Ureter (tissue), 1 donor: Measurements from ENCODE around the gene CFI. TPM values are rescaled to one million over a fixed set of nuclear protein-coding genes. Genes with fewer than 3 reads are reported as not detected.

ENCODE experiments used
- DNase-seq: peaks from one replicate; pipeline ENCODE4 v3.0.0-alpha.2; 2020; ENCODE audit warnings: low spot score
- total RNA-seq: library from RNA; stranded (reverse); gene quantifications from one replicate; pipeline ENCODE4 v1.2.4, GENCODE V29; 2023
- donor health status: DM: yes; HTN: yes; CAD: no.

The CFI gene
- total RNA-seq, 1 donor from 2014 or later: 21.3 TPM

GRCh38 chr4:109730619-109731545 is 70.9 kb downstream of the CFI start:
- DNase-seq: no peak

DNA sequence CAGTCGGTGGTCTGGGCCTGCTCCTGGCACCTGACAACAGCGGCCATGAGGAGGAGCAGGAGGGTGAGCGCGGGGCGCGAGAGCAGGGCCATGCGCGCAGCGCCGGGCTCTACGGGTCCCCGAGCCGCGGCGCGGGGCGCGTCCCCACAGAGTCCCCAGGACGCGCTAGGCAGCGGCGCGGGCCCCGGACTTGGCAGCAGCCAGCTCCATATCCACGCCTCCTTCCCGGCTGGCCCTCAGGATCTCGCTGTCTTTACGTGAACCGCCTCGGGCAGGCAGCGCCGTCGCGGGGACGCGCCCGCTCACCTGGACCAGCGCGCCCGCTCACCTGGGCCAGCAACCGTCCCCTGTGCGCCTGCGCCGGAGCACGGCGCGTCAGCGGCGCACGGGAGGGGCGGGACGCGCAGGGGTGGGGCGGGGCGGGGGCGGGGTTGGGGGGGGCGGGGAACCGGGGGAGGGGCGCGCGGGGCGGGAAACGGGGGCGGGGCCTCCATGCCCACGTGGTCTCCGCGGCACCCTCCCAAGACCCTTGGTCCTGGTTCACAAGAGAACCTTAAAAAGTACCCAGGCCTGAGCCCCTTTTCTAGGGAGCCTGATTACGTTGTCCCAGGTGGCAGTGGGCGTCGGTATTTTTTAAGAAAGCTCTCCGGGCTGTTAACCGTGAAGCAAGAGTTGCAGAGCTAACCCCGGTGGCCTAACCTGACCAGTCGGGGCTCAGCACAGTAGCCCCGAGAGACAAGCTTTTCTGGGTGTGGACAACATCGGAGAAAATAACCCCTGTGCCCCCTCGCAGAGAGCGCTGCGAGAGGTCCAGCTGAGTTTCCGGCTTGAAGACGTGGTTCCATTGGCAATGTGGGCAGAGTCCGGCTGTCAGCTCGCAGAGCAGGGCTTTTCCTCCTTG is 71.8 kb downstream of the CFI start, which contains the start of gene PLA2G12A:
Gene PLA2G12A (minus strand): TSS at position 353 of the 901 bp plus-strand sequence. CDS start 261 bp downstream, at position 92.
- peak; percentile 83 for DNase-seq

- DNase-seq: peak; percentile 43
Measured at GRCh38 chr4:109729117-109729717, 72.6 kb downstream of the CFI start.

DNA sequence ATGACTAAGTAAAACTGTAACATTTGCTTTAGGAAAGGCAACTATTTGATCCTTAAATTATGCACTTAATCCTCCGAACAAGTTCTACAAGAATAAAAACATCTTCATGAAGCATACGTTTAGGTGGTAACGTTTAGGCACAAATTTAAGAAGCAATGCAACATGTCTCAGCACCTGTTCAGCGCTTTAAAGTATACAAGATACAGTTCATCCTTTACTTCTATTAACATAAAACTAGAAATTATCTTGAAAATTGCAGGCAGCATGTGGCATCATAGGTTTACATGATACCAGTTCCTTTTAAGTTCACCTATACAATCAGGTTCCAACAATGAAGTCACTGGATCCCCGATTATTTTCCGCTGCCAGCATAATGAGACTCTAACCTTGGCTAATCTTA is 73.4 kb downstream of the CFI start:
- no peak for DNase-seq

GRCh38 chr4:109723110-109723509 is 78.7 kb downstream of the CFI start:
- no peak for DNase-seq

DNA sequence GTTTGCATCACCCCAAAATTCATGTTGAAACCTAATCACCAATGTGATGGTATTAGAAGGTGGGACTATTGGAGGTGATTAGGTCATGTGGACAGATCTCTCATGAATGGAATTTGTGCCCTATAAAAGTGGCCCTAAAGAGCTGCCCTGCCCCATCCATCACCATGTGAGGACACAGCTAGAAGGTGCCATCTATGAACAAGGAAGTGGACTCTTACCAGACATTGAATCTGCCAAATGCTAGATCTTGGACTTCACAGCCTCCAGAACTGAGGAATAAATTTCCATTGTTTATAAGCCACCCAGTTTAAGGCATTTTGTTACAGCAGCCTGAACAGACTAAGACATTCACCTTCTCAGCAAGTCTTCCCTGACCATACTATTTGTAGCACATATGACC is 79.4 kb downstream of the CFI start:
- DNase-seq: no peak

GRCh38 chr4:109721033-109721432 is 80.8 kb downstream of the CFI start:
- no peak for DNase-seq

- no peak for DNase-seq
Measured at GRCh38 chr4:109719604-109720003, 82.2 kb downstream of the CFI start.

DNA sequence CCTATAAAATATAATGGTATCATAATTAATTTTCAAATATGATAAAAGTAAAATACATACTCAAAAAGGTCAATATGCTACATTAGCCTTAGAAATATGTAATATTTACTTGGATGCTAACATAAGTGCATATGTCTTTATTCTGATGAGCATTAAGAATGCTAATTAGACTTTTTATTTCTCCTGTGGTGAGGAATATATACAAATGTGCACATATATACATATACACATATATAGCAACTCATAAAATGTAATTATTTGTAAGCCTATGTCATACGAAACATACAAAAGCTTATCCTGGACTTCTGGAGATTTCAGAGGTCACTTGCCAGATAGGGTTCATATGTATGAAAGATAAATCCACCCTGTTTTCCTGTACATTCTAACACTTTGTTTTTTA is 83.0 kb downstream of the CFI start:
- no peak for DNase-seq

GRCh38 chr4:109713500-109713899 is 88.3 kb downstream of the CFI start:
- DNase-seq: no peak

- no peak for DNase-seq
Measured at GRCh38 chr4:109708990-109709389, 92.8 kb downstream of the CFI start.

- no peak for DNase-seq
Measured at GRCh38 chr4:109708435-109708834, 93.4 kb downstream of the CFI start.

GRCh38 chr4:109703664-109704361 is 98.0 kb downstream of the CFI start:
- DNase-seq: no peak

DNA sequence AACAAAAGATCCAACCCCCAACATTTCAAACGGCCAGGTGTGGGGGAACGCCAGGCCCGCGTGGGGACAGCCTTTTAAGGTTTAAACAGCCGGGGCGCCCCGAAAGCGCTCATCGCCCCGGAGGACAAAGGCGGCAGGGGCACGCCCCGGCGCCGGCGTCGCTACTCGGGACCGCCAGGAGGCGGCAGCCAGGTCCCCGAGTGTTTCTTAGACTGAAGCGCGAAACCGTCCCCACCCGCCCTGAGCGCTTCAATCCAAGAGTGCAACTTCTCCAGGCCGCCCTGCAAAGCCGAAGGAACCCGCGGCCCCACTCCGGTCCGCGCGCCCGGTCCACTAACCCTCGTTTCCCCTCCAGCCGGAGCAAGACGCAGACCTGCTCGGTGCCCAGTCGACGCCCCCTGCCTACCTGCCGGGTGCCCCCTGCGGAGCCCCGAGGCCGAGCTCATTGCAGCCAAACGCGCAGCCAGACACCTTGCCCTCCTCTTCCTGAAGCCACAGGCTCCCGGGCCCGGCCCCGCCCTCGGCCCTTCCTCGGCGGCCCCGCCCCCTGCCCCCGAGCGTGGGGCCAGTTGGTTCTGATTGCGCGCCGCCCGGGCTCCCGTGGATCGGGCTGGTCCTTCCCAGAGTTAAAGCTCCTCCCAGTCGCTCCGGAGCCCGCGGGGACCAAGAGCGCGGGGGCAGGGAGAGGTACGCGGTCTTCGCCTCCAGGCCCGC is 98.7 kb downstream of the CFI start, which contains the start of gene CASP6:
Gene CASP6 (minus strand): TSS at position 496 of the 714 bp plus-strand sequence. CDS start 50 bp downstream, at position 446.
- peak; percentile 86 for DNase-seq

- DNase-seq: no peak
Measured at GRCh38 chr4:109701566-109702410, 100.0 kb downstream of the CFI start.

- DNase-seq: no peak
Measured at GRCh38 chr4:109699553-109700225, 102.1 kb downstream of the CFI start.

DNA sequence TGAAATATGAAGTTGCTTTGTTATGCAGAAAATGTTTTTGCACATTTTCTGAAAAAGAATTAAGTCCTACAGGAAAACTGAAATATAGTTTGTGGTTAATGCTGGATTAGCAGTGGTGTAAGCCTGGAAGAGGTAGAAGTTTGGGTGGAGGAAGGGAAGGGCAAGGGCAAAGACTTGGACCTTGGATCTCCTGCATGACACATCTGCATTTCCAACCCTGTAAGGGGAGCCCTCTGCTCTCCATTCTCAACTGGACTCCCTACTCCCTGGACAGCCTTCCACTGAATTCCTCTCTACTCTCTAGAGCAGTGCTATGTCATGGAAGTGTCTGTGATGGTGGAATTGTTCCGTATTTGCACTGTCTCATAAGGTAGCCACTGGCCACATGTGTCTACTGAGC is 103.1 kb downstream of the CFI start:
- DNase-seq: no peak

DNA sequence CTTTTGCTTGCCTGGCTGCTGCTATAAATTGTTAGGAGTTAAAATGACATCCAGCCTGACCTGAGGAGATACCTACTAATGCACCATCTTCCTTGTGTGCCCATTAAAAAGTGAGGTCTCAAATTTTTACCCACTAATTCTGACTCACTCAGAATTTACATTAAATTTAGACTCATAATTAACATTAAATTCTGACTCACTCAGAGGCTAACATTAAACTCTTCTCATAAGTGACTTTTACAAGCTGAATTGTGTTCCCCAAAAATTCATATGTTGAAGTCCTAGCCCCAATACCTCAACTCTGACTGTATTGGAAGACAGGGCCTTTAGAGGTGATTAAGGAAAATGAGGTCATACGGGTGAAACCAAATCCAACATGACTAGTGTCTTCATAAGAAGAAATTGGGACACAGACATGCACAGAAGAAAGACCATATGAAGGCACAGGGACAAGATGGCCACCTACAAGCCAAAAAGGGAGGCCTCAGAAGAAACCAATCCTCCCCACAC is 110.3 kb downstream of the CFI start:
- no peak for DNase-seq
